B cell (primary cell): ENCODE data around the gene TMEM132D. TPM values are rescaled to one million over a fixed set of nuclear protein-coding genes. Genes with fewer than 3 reads are reported as not detected.

Experiments
- ATAC-seq: fragments of 200-7000 bp; cut with Tn5 transposase; one replicate; pipeline ENCODE4 v1.10.0; 2021; ENCODE audit warnings: low read depth, mild to moderate bottlenecking, moderate number of reproducible peaks, moderate library complexity
- CTCF ChIA-PET: fragments of 350-600 bp; sonication (Branson Sonifier 250); formaldehyde crosslinking; loops from one replicate; lab custom pipeline; 2021; ENCODE audit warnings: antibody characterized with exemption, inconsistent platforms; lab: Charles Lee
- POLR2A ChIA-PET: fragments of 350-600 bp; sonication (Branson Sonifier 250); formaldehyde crosslinking; loops from one replicate; lab custom pipeline; 2021; ENCODE audit warnings: antibody characterized with exemption; lab: Charles Lee
- DNase-seq: peaks from one replicate; pipeline ENCODE4 v3.0.0; 2013
- H2AFZ ChIP-seq: 2 replicates; pipeline ENCODE4 v1.6.1; 2012; ENCODE audit warnings: mild to moderate bottlenecking, low read depth, low read length; ENCODE audit not compliant: insufficient read depth, poor library complexity, severe bottlenecking
- H3K27ac ChIP-seq, 2 donors: 1 replicate in 1 of 2; 2 replicates in 1 of 2; pipeline ENCODE4 v1.5.1; 2012 to 2013; ENCODE audit warnings: low read length in 2 of 2, mild to moderate bottlenecking in 2 of 2, moderate library complexity in 1 of 2
- H3K27me3 ChIP-seq, 4 experiments: fragments of 200-600 bp in 1 of 4; sonication (generic) in 1 of 4; replicated peaks in 1 of 4; 1 replicate in 2 of 4; 2 replicates in 2 of 4; pipeline versions ENCODE4 v1.6.1 to v1.7.0; 2013 to 2016; ENCODE audit warnings: low read length in 3 of 4, mild to moderate bottlenecking in 2 of 4, mixed read lengths in 1 of 4, moderate library complexity in 1 of 4; ENCODE audit not compliant: insufficient read depth in 4 of 4, control insufficient read depth in 3 of 4; ENCODE audit errors: control extremely low read depth in 1 of 4
- H3K36me3 ChIP-seq, 2 experiments: replicated peaks in 1 of 2; 1 replicate in 1 of 2; 2 replicates in 1 of 2; pipeline versions ENCODE4 v1.6.1 to v1.7.1; 2013; ENCODE audit warnings: low read length in 1 of 2; ENCODE audit not compliant: insufficient read depth in 2 of 2, control insufficient read depth in 1 of 2; ENCODE audit errors: control extremely low read depth in 1 of 2, extremely low read depth in 1 of 2
- H3K4me1 ChIP-seq, 2 donors: fragments of 200-600 bp in 1 of 2; sonication (generic) in 1 of 2; 1 replicate in 1 of 2; 2 replicates in 1 of 2; pipeline versions ENCODE4 v1.5.1 to v1.6.1; 2013 to 2017; ENCODE audit warnings: low read length in 2 of 2; ENCODE audit not compliant: control insufficient read depth in 2 of 2, insufficient read depth in 2 of 2
- H3K4me2 ChIP-seq: replicated peaks from 2 replicates; pipeline ENCODE3; 2012; ENCODE audit warnings: mild to moderate bottlenecking, low read depth, low read length; ENCODE audit not compliant: poor library complexity, severe bottlenecking
- H3K4me3 ChIP-seq, 5 experiments: fragments of 200-600 bp in 1 of 5; sonication (generic) in 1 of 5; 1 replicate in 3 of 5; 2 replicates in 2 of 5; pipeline versions ENCODE4 v1.5.1 to v1.7.0; 2011 to 2016; ENCODE audit warnings: low read length in 4 of 5, mild to moderate bottlenecking in 4 of 5, low read depth in 2 of 5, control low read depth in 1 of 5, moderate library complexity in 1 of 5; ENCODE audit not compliant: insufficient read depth in 1 of 5; ENCODE audit errors: control extremely low read depth in 1 of 5, extremely low read depth in 1 of 5
- H3K79me2 ChIP-seq: fragments of 200-600 bp; sonication (generic); one replicate; pipeline ENCODE4 v1.6.0; 2016; ENCODE audit warnings: low read length; ENCODE audit not compliant: control insufficient read depth, insufficient read depth
- H3K9ac ChIP-seq: fragments of 200-600 bp; sonication (generic); 2 replicates; pipeline ENCODE4 v1.6.1; 2017; ENCODE audit warnings: mild to moderate bottlenecking, low read length, moderate library complexity
- H3K9me3 ChIP-seq, 3 donors: one replicate each; pipeline versions ENCODE4 v1.6.1 to v1.7.1; 2013; ENCODE audit warnings: low read length in 2 of 3; ENCODE audit not compliant: control insufficient read depth in 2 of 3, insufficient read depth in 1 of 3; ENCODE audit errors: control extremely low read depth in 1 of 3
- H4K20me1 ChIP-seq: 2 replicates; pipeline ENCODE4 v1.6.0; 2012; ENCODE audit warnings: mild to moderate bottlenecking, low read length; ENCODE audit not compliant: insufficient read depth, control insufficient read depth, poor library complexity, severe bottlenecking
- H3K27ac Mint-ChIP-seq: one replicate; pipeline ENCODE4 v1.8.0; 2021; ENCODE audit warnings: mixed read lengths
- H3K27me3 Mint-ChIP-seq: one replicate; pipeline ENCODE4 v1.8.0; 2021; ENCODE audit warnings: mixed read lengths
- H3K4me1 Mint-ChIP-seq: one replicate; pipeline ENCODE4 v1.8.0; 2021; ENCODE audit warnings: mixed read lengths
- H3K4me3 Mint-ChIP-seq: one replicate; pipeline ENCODE4 v1.8.0; 2021; ENCODE audit warnings: mixed read lengths
- H3K9me3 Mint-ChIP-seq: one replicate; pipeline ENCODE4 v1.8.0; 2022; ENCODE audit warnings: mixed read lengths; ENCODE audit not compliant: insufficient read depth
- EZH2 ChIP-seq: IDR thresholded peaks from 2 replicates; pipeline ENCODE4 v1.6.1; 2012; ENCODE audit warnings: borderline replicate concordance, low read depth, mild to moderate bottlenecking, moderate library complexity, low read length; ENCODE audit not compliant: insufficient read depth, poor library complexity, severe bottlenecking
- WGBS: methylation state at CpG from one replicate; pipeline ENCODE4 v1.1.5; 2013; ENCODE audit warnings: missing lambda C conversion rate; ENCODE audit not compliant: insufficient coverage; 5-methylcytosine and 5-hydroxymethylcytosine counted together
- intact Hi-C: fragments of 100-400 bp; cut with micrococcal nuclease; formaldehyde crosslinking; loops from one replicate; pipeline ENCODE4 v1.10.0; 2022
- polyA plus RNA-seq: library from polyadenylated mRNA; depleted of rRNA; stranded (reverse); fragments of >200 nt; gene quantifications from 2 replicates; pipeline ENCODE4 v1.2.3, GENCODE V29; 2012
- total RNA-seq, 2 donors: library from RNA; stranded (reverse); fragments of 120-200 nt in 1 of 2; gene quantifications; 1 replicate in 1 of 2; 2 replicates in 1 of 2; pipeline versions ENCODE4 v1.2.3 to v1.2.4, GENCODE V29; 2013 to 2022
- TF ChIP-seq, protein P1 (sequence below): fragments of 200-600 bp; IDR thresholded peaks from one replicate; pipeline ENCODE4 v1.8.0; 2022; ENCODE audit warnings: antibody characterized with exemption, mild to moderate bottlenecking

The TMEM132D gene
- total and polyA plus RNA-seq, 2 donors (not counting 1 experiment from before 2014, with no cell fraction given) = not detected

DNA sequence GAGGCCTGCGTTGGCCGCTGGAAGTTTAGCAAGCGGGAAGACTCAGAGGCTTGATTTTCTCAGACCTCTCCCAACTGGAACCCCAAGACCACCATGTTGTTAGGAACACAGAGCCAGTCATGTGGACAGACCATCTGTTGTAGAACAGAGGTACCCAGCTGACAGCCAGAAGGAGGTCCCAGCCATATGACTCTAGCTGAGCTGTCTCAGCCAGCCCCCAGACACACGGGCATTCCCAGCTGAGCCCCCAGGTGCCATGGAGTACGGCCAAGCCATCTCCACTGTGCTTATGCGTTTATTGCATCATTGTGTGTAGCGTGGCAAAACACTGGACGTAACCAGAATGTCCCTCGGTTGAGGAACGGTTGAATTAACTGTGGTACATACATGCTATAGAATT, 421.9 kb downstream of the TMEM132D start:
- H4K20me1 ChIP-seq = no peaks in the 10 kb centered on the region
- ChIA-PET POLR2A (no interaction called here), CTCF (interaction anchor here (0.6 kb wide), 1 partner anchor 532 kb away, joined by 3 read pairs; no protein-coding TSS in a partner anchor)
- H3K27ac ChIP-seq = no peak overlapping the region
- H3K4me2 ChIP-seq = no peak overlapping the region
- peaks cover 0 to 12% (median 0%) of the 10 kb centered on the region in 3 donors for H3K9me3 ChIP-seq
- Mint-ChIP-seq H3K4me1 (no peaks in the 10 kb centered on the region), H3K27ac (no peak overlapping the region), H3K4me3 (no peak overlapping the region), H3K9me3 (no peaks in the 10 kb centered on the region), H3K27me3 (no peaks in the 10 kb centered on the region)
- no peaks in the 10 kb centered on the region for H3K79me2 ChIP-seq
- H3K27me3 ChIP-seq = no peaks in the 10 kb centered on the region
- H2AFZ ChIP-seq = no peak overlapping the region
- intact Hi-C loops = no loop called here
- H3K4me1 ChIP-seq = no peaks in the 10 kb centered on the region
- no peaks in the 10 kb centered on the region for H3K36me3 ChIP-seq
- ATAC-seq (no peak), DNase-seq (no peak)
- TF ChIP-seq, protein P1, sequence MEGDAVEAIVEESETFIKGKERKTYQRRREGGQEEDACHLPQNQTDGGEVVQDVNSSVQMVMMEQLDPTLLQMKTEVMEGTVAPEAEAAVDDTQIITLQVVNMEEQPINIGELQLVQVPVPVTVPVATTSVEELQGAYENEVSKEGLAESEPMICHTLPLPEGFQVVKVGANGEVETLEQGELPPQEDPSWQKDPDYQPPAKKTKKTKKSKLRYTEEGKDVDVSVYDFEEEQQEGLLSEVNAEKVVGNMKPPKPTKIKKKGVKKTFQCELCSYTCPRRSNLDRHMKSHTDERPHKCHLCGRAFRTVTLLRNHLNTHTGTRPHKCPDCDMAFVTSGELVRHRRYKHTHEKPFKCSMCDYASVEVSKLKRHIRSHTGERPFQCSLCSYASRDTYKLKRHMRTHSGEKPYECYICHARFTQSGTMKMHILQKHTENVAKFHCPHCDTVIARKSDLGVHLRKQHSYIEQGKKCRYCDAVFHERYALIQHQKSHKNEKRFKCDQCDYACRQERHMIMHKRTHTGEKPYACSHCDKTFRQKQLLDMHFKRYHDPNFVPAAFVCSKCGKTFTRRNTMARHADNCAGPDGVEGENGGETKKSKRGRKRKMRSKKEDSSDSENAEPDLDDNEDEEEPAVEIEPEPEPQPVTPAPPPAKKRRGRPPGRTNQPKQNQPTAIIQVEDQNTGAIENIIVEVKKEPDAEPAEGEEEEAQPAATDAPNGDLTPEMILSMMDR = no peak
- no peak for TF ChIP-seq EZH2
- 90% methylated on average over 8 of the region's 10 CpGs for WGBS
- H3K4me3 ChIP-seq = no peak overlapping the region
- no peak overlapping the region for H3K9ac ChIP-seq

- no peak overlapping the region for H3K4me3 ChIP-seq
- H3K9me3 Mint-ChIP-seq = peaks cover 9% of the 10 kb centered on the region
- CTCF ChIA-PET = no interaction called here
- no peaks in the 10 kb centered on the region for H3K79me2 ChIP-seq
- peaks cover 0 to 3% (median 0%) of the 10 kb centered on the region in 3 donors for H3K9me3 ChIP-seq
- H3K27ac Mint-ChIP-seq = no peak overlapping the region
- H3K36me3 ChIP-seq = no peaks in the 10 kb centered on the region
- H2AFZ ChIP-seq = no peak overlapping the region
- intact Hi-C loops = no loop called here
- H3K27me3 ChIP-seq = no peaks in the 10 kb centered on the region
- H3K4me3 Mint-ChIP-seq = no peak overlapping the region
- H3K27ac ChIP-seq = no peak overlapping the region
- no peak for DNase-seq
- no peak overlapping the region for H3K4me2 ChIP-seq
- H3K27me3 Mint-ChIP-seq = no peaks in the 10 kb centered on the region
- ATAC-seq = no peak
- 75% methylated on average over 3 of the region's 5 CpGs for WGBS
- POLR2A ChIA-PET = no interaction called here
- no peak overlapping the region for H3K9ac ChIP-seq
- no peaks in the 10 kb centered on the region for H3K4me1 Mint-ChIP-seq
- no peaks in the 10 kb centered on the region for H3K4me1 ChIP-seq
- H4K20me1 ChIP-seq = no peaks in the 10 kb centered on the region
- TF ChIP-seq, protein P1 = no peak
- no peak for TF ChIP-seq EZH2
Observed at GRCh38 chr12:129470196-129470595, 433.6 kb downstream of the TMEM132D start.
